ENCODE data around the gene ZNF750.

Gene ZNF750

GRCh38 chr17:82805254-82805653 is 34.6 kb downstream of the ZNF750 start:
- no peak overlapping the region for H3K27ac ChIP-seq (ENCODE audit: low read length)
- no peak overlapping the region for H3K4me2 ChIP-seq (ENCODE audit: low read depth, low read length)
- TF ChIP-seq CTCF (IDR thresholded peaks at IDR 0.05; ENCODE audit: low read length) (no peak), EZH2phosphoT487 (IDR thresholded peaks at IDR 0.05; ENCODE audit: low read length) (no peak), EZH2 (optimal IDR thresholded peaks at IDR 0.05; ENCODE audit: low read depth, low read length) (no peak)
- H3K36me3 ChIP-seq (replicated peaks; ENCODE audit: insufficient read depth, low read length), result no peaks in the 10 kb centered on the region
- H3K9me2 ChIP-seq (replicated peaks; ENCODE audit: insufficient read depth, low read length), result no peaks in the 10 kb centered on the region
- H2AFZ ChIP-seq (ENCODE audit: low read length), result no peak overlapping the region
- no peak overlapping the region for H3K4me3 ChIP-seq (ENCODE audit: low read length)
- no peak overlapping the region for H3K9ac ChIP-seq (ENCODE audit: low read length)
- no peak for DNase-seq
- no peaks in the 10 kb centered on the region for H3F3A ChIP-seq (ENCODE audit: insufficient read depth, low read length)
- no peaks in the 10 kb centered on the region for H4K20me1 ChIP-seq (ENCODE audit: insufficient read depth, low read length)
- no peaks in the 10 kb centered on the region for H3K27me3 ChIP-seq (replicated peaks; ENCODE audit: insufficient read depth, low read length)
- no peaks in the 10 kb centered on the region for H3K9me3 ChIP-seq (replicated peaks; ENCODE audit: insufficient read depth, low read length)
- H3K4me1 ChIP-seq (ENCODE audit: low read length), result no peaks in the 10 kb centered on the region
- H3K79me2 ChIP-seq (ENCODE audit: low read length), result peaks cover 26% of the 10 kb centered on the region

GRCh38 chr17:82804442-82805191 is 35.2 kb downstream of the ZNF750 start:
- Histone ChIP-seq H3K4me3 (ENCODE audit: low read length) (no peak overlapping the region), H3K79me2 (ENCODE audit: low read length) (peaks cover 26% of the 10 kb centered on the region), H3K4me2 (ENCODE audit: low read depth, low read length) (no peak overlapping the region), H3K36me3 (replicated peaks; ENCODE audit: insufficient read depth, low read length) (no peaks in the 10 kb centered on the region), H2AFZ (ENCODE audit: low read length) (no peak overlapping the region), H3K9me2 (replicated peaks; ENCODE audit: insufficient read depth, low read length) (no peaks in the 10 kb centered on the region), H3K27me3 (replicated peaks; ENCODE audit: insufficient read depth, low read length) (no peaks in the 10 kb centered on the region), H3K4me1 (ENCODE audit: low read length) (no peaks in the 10 kb centered on the region), H3K9me3 (replicated peaks; ENCODE audit: insufficient read depth, low read length) (no peaks in the 10 kb centered on the region), H3K27ac (ENCODE audit: low read length) (no peak overlapping the region), H3F3A (ENCODE audit: insufficient read depth, low read length) (no peaks in the 10 kb centered on the region), H4K20me1 (ENCODE audit: insufficient read depth, low read length) (no peaks in the 10 kb centered on the region), H3K9ac (ENCODE audit: low read length) (no peak overlapping the region)
- no peak for TF ChIP-seq CTCF (IDR thresholded peaks at IDR 0.05; ENCODE audit: low read length)
- no peak for TF ChIP-seq EZH2phosphoT487 (IDR thresholded peaks at IDR 0.05; ENCODE audit: low read length)
- TF ChIP-seq EZH2 (optimal IDR thresholded peaks at IDR 0.05; ENCODE audit: low read depth, low read length), result no peak
- no peak for DNase-seq

GRCh38 chr17:82803606-82804005 is 36.2 kb downstream of the ZNF750 start:
- no peaks in the 10 kb centered on the region for H3K36me3 ChIP-seq (replicated peaks; ENCODE audit: insufficient read depth, low read length)
- H3K27ac ChIP-seq (ENCODE audit: low read length), result no peak overlapping the region
- no peaks in the 10 kb centered on the region for H3K9me3 ChIP-seq (replicated peaks; ENCODE audit: insufficient read depth, low read length)
- no peak overlapping the region for H3K9ac ChIP-seq (ENCODE audit: low read length)
- no peak for TF ChIP-seq CTCF (IDR thresholded peaks at IDR 0.05; ENCODE audit: low read length)
- no peak for TF ChIP-seq EZH2 (optimal IDR thresholded peaks at IDR 0.05; ENCODE audit: low read depth, low read length)
- TF ChIP-seq EZH2phosphoT487 (IDR thresholded peaks at IDR 0.05; ENCODE audit: low read length), result no peak
- no peak overlapping the region for H3K4me3 ChIP-seq (ENCODE audit: low read length)
- H3F3A ChIP-seq (ENCODE audit: insufficient read depth, low read length), result no peaks in the 10 kb centered on the region
- no peak for DNase-seq
- no peak overlapping the region for H2AFZ ChIP-seq (ENCODE audit: low read length)
- no peaks in the 10 kb centered on the region for H4K20me1 ChIP-seq (ENCODE audit: insufficient read depth, low read length)
- no peaks in the 10 kb centered on the region for H3K4me1 ChIP-seq (ENCODE audit: low read length)
- no peaks in the 10 kb centered on the region for H3K27me3 ChIP-seq (replicated peaks; ENCODE audit: insufficient read depth, low read length)
- H3K9me2 ChIP-seq (replicated peaks; ENCODE audit: insufficient read depth, low read length), result no peaks in the 10 kb centered on the region
- H3K4me2 ChIP-seq (ENCODE audit: low read depth, low read length), result no peak overlapping the region
- H3K79me2 ChIP-seq (ENCODE audit: low read length), result peaks cover 26% of the 10 kb centered on the region

Data from MM.1S (cell line).